Loucy (cell line): ENCODE measurements around the gene HIRA.
"Not testable (repeated sequence)": the region's sequence is repeated elsewhere in the genome, so short reads cannot be mapped to it uniquely, and the experiment has no call there.

Experiments used
- H2AFZ ChIP-seq: fragments of 200-600 bp; sonication (generic); 2 replicates; pipeline ENCODE4 v1.6.0; 2016; ENCODE audit warnings: antibody characterized with exemption, mild to moderate bottlenecking, low read length, moderate library complexity
- H3F3A ChIP-seq: fragments of 200-600 bp; 2 replicates; pipeline ENCODE4 v1.6.0; 2016; ENCODE audit warnings: antibody characterized with exemption, low read depth, mild to moderate bottlenecking
- H3K27me3 ChIP-seq: fragments of 200-600 bp; sonication (generic); 2 replicates; pipeline ENCODE4 v1.6.1; 2014; ENCODE audit warnings: low read length, mild to moderate bottlenecking; ENCODE audit not compliant: insufficient read depth, poor library complexity, severe bottlenecking
- H3K36me3 ChIP-seq: fragments of 200-600 bp; sonication (generic); 2 replicates; pipeline ENCODE4 v1.6.1; 2016; ENCODE audit warnings: low read length; ENCODE audit not compliant: insufficient read depth
- H3K4me1 ChIP-seq: fragments of 200-600 bp; sonication (generic); 2 replicates; pipeline ENCODE4 v1.5.1; 2014; ENCODE audit warnings: low read length, mild to moderate bottlenecking; ENCODE audit not compliant: insufficient read depth, poor library complexity, severe bottlenecking
- H3K4me2 ChIP-seq: fragments of 200-600 bp; sonication (generic); 2 replicates; pipeline ENCODE4 v1.6.0; 2014; ENCODE audit warnings: antibody characterized with exemption, low read length, low read depth, mild to moderate bottlenecking; ENCODE audit not compliant: poor library complexity, severe bottlenecking
- H3K4me3 ChIP-seq: fragments of 200-600 bp; sonication (generic); 2 replicates; pipeline ENCODE4 v1.5.1; 2014; ENCODE audit warnings: low read length, mild to moderate bottlenecking, mixed read lengths; ENCODE audit not compliant: poor library complexity, severe bottlenecking
- H3K79me2 ChIP-seq: fragments of 200-600 bp; sonication (generic); 2 replicates; pipeline ENCODE4 v1.6.1; 2014; ENCODE audit warnings: low read length; ENCODE audit not compliant: insufficient read depth
- H3K9ac ChIP-seq: fragments of 200-600 bp; sonication (generic); 2 replicates; pipeline ENCODE4 v1.6.0; 2014; ENCODE audit warnings: mild to moderate bottlenecking, low read depth, low read length, moderate library complexity; ENCODE audit not compliant: poor library complexity, severe bottlenecking
- H3K9me2 ChIP-seq: fragments of 200-600 bp; sonication (generic); replicated peaks from 2 replicates; pipeline ENCODE4 v1.6.1; 2016; ENCODE audit warnings: low read depth, low read length, mixed read lengths
- H3K9me3 ChIP-seq: fragments of 200-600 bp; sonication (generic); 2 replicates; pipeline ENCODE4 v1.6.1; 2014; ENCODE audit warnings: mild to moderate bottlenecking, antibody characterized with exemption, low read length, low read depth; ENCODE audit not compliant: insufficient read depth
- H4K20me1 ChIP-seq: fragments of 200-600 bp; sonication (generic); 2 replicates; pipeline ENCODE4 v1.6.0; 2014; ENCODE audit warnings: antibody characterized with exemption, low read length, mild to moderate bottlenecking; ENCODE audit not compliant: insufficient read depth, poor library complexity, severe bottlenecking
- EZH2phosphoT487 ChIP-seq: fragments of 200-600 bp; IDR thresholded peaks from 2 replicates; pipeline ENCODE4 v1.6.1; 2018; ENCODE audit warnings: antibody characterized with exemption, mild to moderate bottlenecking, moderate library complexity, borderline replicate concordance
- TF ChIP-seq, protein P1 (sequence below): fragments of 200-600 bp; sonication (generic); conservative IDR thresholded peaks from 2 replicates; pipeline ENCODE4 v1.5.1; 2014; ENCODE audit warnings: mild to moderate bottlenecking, antibody characterized with exemption, low read length

Gene HIRA

GRCh38 chr22:19321757-19322156 lies 109.8 kb downstream of the HIRA start:
- Histone ChIP-seq H3K4me1 (no peaks in the 10 kb centered on the region), H3K4me2 (no peak overlapping the region), H3K9ac (no peak overlapping the region), H3K36me3 (no peaks in the 10 kb centered on the region), H2AFZ (no peak overlapping the region), H3K79me2 (no peaks in the 10 kb centered on the region), H3K9me3 (0 out of 2 replicates have a peak, but pooled peaks cover 5% of the 10 kb centered on the region), H3F3A (no peaks in the 10 kb centered on the region), H3K27me3 (no peaks in the 10 kb centered on the region), H3K9me2 (no peaks in the 10 kb centered on the region), H3K4me3 (no peak overlapping the region), H4K20me1 (no peaks in the 10 kb centered on the region)
- TF ChIP-seq EZH2phosphoT487 = no peak
- TF ChIP-seq, protein P1, sequence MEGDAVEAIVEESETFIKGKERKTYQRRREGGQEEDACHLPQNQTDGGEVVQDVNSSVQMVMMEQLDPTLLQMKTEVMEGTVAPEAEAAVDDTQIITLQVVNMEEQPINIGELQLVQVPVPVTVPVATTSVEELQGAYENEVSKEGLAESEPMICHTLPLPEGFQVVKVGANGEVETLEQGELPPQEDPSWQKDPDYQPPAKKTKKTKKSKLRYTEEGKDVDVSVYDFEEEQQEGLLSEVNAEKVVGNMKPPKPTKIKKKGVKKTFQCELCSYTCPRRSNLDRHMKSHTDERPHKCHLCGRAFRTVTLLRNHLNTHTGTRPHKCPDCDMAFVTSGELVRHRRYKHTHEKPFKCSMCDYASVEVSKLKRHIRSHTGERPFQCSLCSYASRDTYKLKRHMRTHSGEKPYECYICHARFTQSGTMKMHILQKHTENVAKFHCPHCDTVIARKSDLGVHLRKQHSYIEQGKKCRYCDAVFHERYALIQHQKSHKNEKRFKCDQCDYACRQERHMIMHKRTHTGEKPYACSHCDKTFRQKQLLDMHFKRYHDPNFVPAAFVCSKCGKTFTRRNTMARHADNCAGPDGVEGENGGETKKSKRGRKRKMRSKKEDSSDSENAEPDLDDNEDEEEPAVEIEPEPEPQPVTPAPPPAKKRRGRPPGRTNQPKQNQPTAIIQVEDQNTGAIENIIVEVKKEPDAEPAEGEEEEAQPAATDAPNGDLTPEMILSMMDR = no peak

GRCh38 chr22:19320136-19320535 lies 111.4 kb downstream of the HIRA start:
- H4K20me1 ChIP-seq, H3K9ac ChIP-seq, H3K27me3 ChIP-seq, H3K4me1 ChIP-seq, H2AFZ ChIP-seq, H3K4me2 ChIP-seq, H3K9me2 ChIP-seq, H3F3A ChIP-seq, H3K36me3 ChIP-seq, H3K9me3 ChIP-seq, H3K4me3 ChIP-seq, H3K79me2 ChIP-seq: not testable (repeated sequence)

GRCh38 chr22:19319281-19319680 lies 112.3 kb downstream of the HIRA start:
- Histone ChIP-seq H3K4me3 (no peak overlapping the region), H3K9me3 (peaks cover 5% of the 10 kb centered on the region; the same call in 1 of the 2 replicates), H3F3A (no peaks in the 10 kb centered on the region), H3K9me2 (no peaks in the 10 kb centered on the region), H3K27me3 (no peaks in the 10 kb centered on the region), H3K4me2 (no peak overlapping the region), H4K20me1 (no peaks in the 10 kb centered on the region), H3K79me2 (no peaks in the 10 kb centered on the region), H2AFZ (no peak overlapping the region), H3K9ac (no peak overlapping the region), H3K36me3 (no peaks in the 10 kb centered on the region), H3K4me1 (no peaks in the 10 kb centered on the region)
- TF ChIP-seq, protein P1 = no peak
- TF ChIP-seq EZH2phosphoT487 = no peak

DNA sequence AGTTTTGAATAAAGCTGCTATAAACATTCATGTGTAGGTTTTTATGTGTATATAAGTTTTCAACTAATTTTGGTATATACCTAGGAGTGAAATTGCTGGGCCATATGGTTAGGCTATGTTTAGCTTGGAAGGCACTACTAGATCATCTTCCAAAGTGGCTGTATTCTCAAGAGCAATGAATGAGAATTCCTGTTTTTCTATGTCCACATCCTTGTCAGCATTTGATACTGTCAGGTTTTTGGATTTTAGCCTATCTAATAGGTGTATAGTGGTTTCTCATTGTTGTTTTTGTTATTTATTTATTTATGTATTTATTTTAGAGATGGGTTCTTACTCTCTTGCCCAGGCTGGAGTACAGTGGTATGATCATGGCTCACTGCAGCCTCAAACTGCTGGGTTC lies 113.7 kb downstream of the HIRA start:
- Histone ChIP-seq H3K9me3 (peaks cover 5% of the 10 kb centered on the region; the same call in 1 of the 2 replicates), H3K27me3 (no peaks in the 10 kb centered on the region), H3K4me3 (no peak overlapping the region), H3K4me2 (no peak overlapping the region), H3K9me2 (no peaks in the 10 kb centered on the region), H3K4me1 (no peaks in the 10 kb centered on the region), H2AFZ (no peak overlapping the region), H3K36me3 (no peaks in the 10 kb centered on the region), H3K9ac (no peak overlapping the region), H4K20me1 (no peaks in the 10 kb centered on the region), H3K79me2 (no peaks in the 10 kb centered on the region), H3F3A (no peaks in the 10 kb centered on the region)
- TF ChIP-seq EZH2phosphoT487 = no peak
- TF ChIP-seq, protein P1 = no peak
